ENCODE results near the gene RASA3.

The RASA3 gene

GRCh38 chr13:113950451-113951245 lies 181.8 kb downstream of the RASA3 start:
- peaks cover 57% of the 10 kb centered on the region for H3K4me1 ChIP-seq
- H4K20me1 ChIP-seq = peaks cover 16% of the 10 kb centered on the region; the same call in 1 of the 2 replicates
- H3K4me3 ChIP-seq = no peak overlapping the region
- H3K27ac ChIP-seq = peak overlapping the region; percentile 36
- no peaks in the 10 kb centered on the region for H3K27me3 ChIP-seq
- peak overlapping the region; percentile 84 for H3K4me2 ChIP-seq
- TF ChIP-seq Cebpa-rat (IDR thresholded peaks at IDR 0.05) = no peak
- H3K9ac ChIP-seq = 0 out of 2 replicates have a peak overlapping the region, but pooled peaks have one; percentile 19
- H3K36me3 ChIP-seq = no peaks in the 10 kb centered on the region
- peaks cover 12% of the 10 kb centered on the region for H3K9me3 ChIP-seq

GRCh38 chr13:113949546-113949945 lies 182.9 kb downstream of the RASA3 start:
- H3K9me3 ChIP-seq = peaks cover 1% of the 10 kb centered on the region; the same call in 1 of the 2 replicates
- TF ChIP-seq Cebpa-rat (IDR thresholded peaks at IDR 0.05) = no peak
- no peak overlapping the region for H3K4me3 ChIP-seq
- H3K36me3 ChIP-seq = no peaks in the 10 kb centered on the region
- H3K4me1 ChIP-seq = peaks cover 59% of the 10 kb centered on the region
- no peak overlapping the region for H3K9ac ChIP-seq
- H3K27me3 ChIP-seq = no peaks in the 10 kb centered on the region
- peaks cover 16% of the 10 kb centered on the region; the same call in 1 of the 2 replicates for H4K20me1 ChIP-seq
- H3K4me2 ChIP-seq = peak overlapping the region; percentile 88; the same call in 1 of the 2 replicates
- no peak overlapping the region for H3K27ac ChIP-seq

- Histone ChIP-seq H3K9me3 (no peaks in the 10 kb centered on the region), H3K36me3 (no peaks in the 10 kb centered on the region), H3K4me3 (peak overlapping the region; percentile 26), H4K20me1 (peaks cover 16% of the 10 kb centered on the region; the same call in 1 of the 2 replicates), H3K4me2 (peak overlapping the region; percentile 88), H3K4me1 (peaks cover 59% of the 10 kb centered on the region), H3K9ac (peak overlapping the region; percentile 54), H3K27ac (peak overlapping the region; percentile 81), H3K27me3 (no peaks in the 10 kb centered on the region)
- TF ChIP-seq Cebpa-rat (IDR thresholded peaks at IDR 0.05) = no peak
Observed at GRCh38 chr13:113948034-113948742, 184.2 kb downstream of the RASA3 start.

GRCh38 chr13:113947311-113948033 lies 185.0 kb downstream of the RASA3 start:
- peaks cover 59% of the 10 kb centered on the region for H3K4me1 ChIP-seq
- no peaks in the 10 kb centered on the region for H3K27me3 ChIP-seq
- peak overlapping the region; percentile 54 for H3K9ac ChIP-seq
- peaks cover 12% of the 10 kb centered on the region; the same call in 1 of the 2 replicates for H4K20me1 ChIP-seq
- no peaks in the 10 kb centered on the region for H3K9me3 ChIP-seq
- H3K36me3 ChIP-seq = no peaks in the 10 kb centered on the region
- H3K4me3 ChIP-seq = peak overlapping the region; percentile 26
- no peak for TF ChIP-seq Cebpa-rat (IDR thresholded peaks at IDR 0.05)
- peak overlapping the region; percentile 81 for H3K27ac ChIP-seq
- peak overlapping the region; percentile 88 for H3K4me2 ChIP-seq

- peak overlapping the region; percentile 11; the same call in 1 of the 2 replicates for H3K9ac ChIP-seq
Observed at GRCh38 chr13:113946409-113947181, 185.8 kb downstream of the RASA3 start.

GRCh38 chr13:113945857-113946408 lies 186.5 kb downstream of the RASA3 start:
- no peak overlapping the region for H3K4me2 ChIP-seq
- no peak for TF ChIP-seq Cebpa-rat (IDR thresholded peaks at IDR 0.05)
- H3K27ac ChIP-seq = 0 out of 2 replicates have a peak overlapping the region, but pooled peaks have one; percentile 81
- peaks cover 50% of the 10 kb centered on the region for H3K4me1 ChIP-seq
- H3K4me3 ChIP-seq = no peak overlapping the region
- H3K9me3 ChIP-seq = no peaks in the 10 kb centered on the region
- no peaks in the 10 kb centered on the region for H3K36me3 ChIP-seq
- no peaks in the 10 kb centered on the region for H3K27me3 ChIP-seq
- H3K9ac ChIP-seq = no peak overlapping the region
- no peaks in the 10 kb centered on the region for H4K20me1 ChIP-seq

More at GRCh38 chr13:113946409-113947181, 185.8 kb downstream of the RASA3 start:
- no peak for TF ChIP-seq Cebpa-rat (IDR thresholded peaks at IDR 0.05)
- Histone ChIP-seq H3K9me3 (no peaks in the 10 kb centered on the region), H3K4me1 (peaks cover 56% of the 10 kb centered on the region), H3K4me2 (peak overlapping the region; percentile 88), H3K27ac (peak overlapping the region; percentile 81), H3K27me3 (no peaks in the 10 kb centered on the region), H4K20me1 (peaks cover 3% of the 10 kb centered on the region; the same call in 1 of the 2 replicates), H3K36me3 (no peaks in the 10 kb centered on the region), H3K4me3 (no peak overlapping the region)

- Histone ChIP-seq H3K27me3 (no peaks in the 10 kb centered on the region), H3K9me3 (no peaks in the 10 kb centered on the region), H4K20me1 (no peaks in the 10 kb centered on the region), H3K4me3 (no peak overlapping the region), H3K9ac (no peak overlapping the region), H3K36me3 (no peaks in the 10 kb centered on the region), H3K4me1 (peaks cover 41% of the 10 kb centered on the region), H3K4me2 (no peak overlapping the region), H3K27ac (no peak overlapping the region)
- TF ChIP-seq Cebpa-rat (IDR thresholded peaks at IDR 0.05) = no peak
Observed at GRCh38 chr13:113943821-113944565, 188.4 kb downstream of the RASA3 start.

- Histone ChIP-seq H3K36me3 (no peaks in the 10 kb centered on the region), H3K4me3 (no peak overlapping the region), H4K20me1 (no peaks in the 10 kb centered on the region), H3K27ac (no peak overlapping the region), H3K9me3 (no peaks in the 10 kb centered on the region), H3K4me2 (no peak overlapping the region), H3K4me1 (peaks cover 40% of the 10 kb centered on the region), H3K9ac (no peak overlapping the region), H3K27me3 (no peaks in the 10 kb centered on the region)
- TF ChIP-seq Cebpa-rat (IDR thresholded peaks at IDR 0.05) = no peak
Observed at GRCh38 chr13:113942591-113943103, 189.8 kb downstream of the RASA3 start.
